IMR-90 (cell line): Measurements from ENCODE around the gene LAMB1.

Experiments used
- CHD1 ChIP-seq: IDR thresholded peaks from 2 replicates; pipeline ENCODE4 v1.6.1; 2012; ENCODE audit warnings: low read depth, low read length, improper control_type of control experiment
- POLR2A ChIP-seq: IDR thresholded peaks from 2 replicates; pipeline ENCODE4 v1.6.1; 2012; ENCODE audit warnings: mild to moderate bottlenecking, low read depth, low read length
- TF ChIP-seq, protein P1 (sequence below): conservative IDR thresholded peaks from 2 replicates; pipeline ENCODE4 v1.5.1; 2012; ENCODE audit warnings: mild to moderate bottlenecking, low read depth, low read length, improper control_type of control experiment

DNA sequence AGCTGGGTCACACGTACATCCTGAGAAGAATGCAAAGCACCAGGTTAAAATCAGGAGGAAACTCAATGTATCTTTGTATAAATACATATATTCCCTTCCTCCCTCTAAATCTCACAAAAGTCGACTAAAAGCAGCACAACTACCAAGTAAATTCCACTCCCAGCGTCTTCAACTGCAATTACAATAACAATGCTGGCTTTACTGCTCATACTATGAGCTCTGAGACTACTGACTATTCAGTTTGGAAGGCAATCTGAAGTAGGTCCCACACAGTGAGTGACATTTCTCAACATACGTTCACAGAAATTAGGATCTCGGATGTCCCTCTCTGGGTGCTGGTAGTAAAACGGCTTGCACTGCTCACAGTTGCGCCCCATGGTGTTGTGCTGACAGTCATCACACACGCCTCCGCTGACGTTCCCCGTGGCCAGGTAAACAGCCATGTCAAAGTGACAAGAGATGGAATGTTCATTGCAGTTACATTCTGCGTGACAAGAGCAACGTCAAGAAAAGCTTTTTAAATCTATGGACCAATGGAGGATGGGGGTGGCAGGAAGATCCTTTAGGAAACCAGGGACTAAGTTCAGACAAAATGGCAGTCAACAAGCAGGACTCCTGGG, 27.5 kb downstream of the LAMB1 start:
- TF ChIP-seq, protein P1, sequence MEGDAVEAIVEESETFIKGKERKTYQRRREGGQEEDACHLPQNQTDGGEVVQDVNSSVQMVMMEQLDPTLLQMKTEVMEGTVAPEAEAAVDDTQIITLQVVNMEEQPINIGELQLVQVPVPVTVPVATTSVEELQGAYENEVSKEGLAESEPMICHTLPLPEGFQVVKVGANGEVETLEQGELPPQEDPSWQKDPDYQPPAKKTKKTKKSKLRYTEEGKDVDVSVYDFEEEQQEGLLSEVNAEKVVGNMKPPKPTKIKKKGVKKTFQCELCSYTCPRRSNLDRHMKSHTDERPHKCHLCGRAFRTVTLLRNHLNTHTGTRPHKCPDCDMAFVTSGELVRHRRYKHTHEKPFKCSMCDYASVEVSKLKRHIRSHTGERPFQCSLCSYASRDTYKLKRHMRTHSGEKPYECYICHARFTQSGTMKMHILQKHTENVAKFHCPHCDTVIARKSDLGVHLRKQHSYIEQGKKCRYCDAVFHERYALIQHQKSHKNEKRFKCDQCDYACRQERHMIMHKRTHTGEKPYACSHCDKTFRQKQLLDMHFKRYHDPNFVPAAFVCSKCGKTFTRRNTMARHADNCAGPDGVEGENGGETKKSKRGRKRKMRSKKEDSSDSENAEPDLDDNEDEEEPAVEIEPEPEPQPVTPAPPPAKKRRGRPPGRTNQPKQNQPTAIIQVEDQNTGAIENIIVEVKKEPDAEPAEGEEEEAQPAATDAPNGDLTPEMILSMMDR, result no peak
- TF ChIP-seq POLR2A (no peak), CHD1 (no peak)
